GM18867 (cell line): ENCODE results near the gene TRIM29.

Experiments
- ATAC-seq: cut with Tn5 transposase; IDR thresholded peaks from one replicate; pipeline ENCODE4 v1.9.1; 2021; ENCODE audit warnings: mild to moderate bottlenecking, moderate library complexity; ENCODE audit not compliant: unreplicated experiment

Gene TRIM29

GRCh38 chr11:120065876-120066275 is 72.0 kb downstream of the TRIM29 start:
- ATAC-seq, result no peak

DNA sequence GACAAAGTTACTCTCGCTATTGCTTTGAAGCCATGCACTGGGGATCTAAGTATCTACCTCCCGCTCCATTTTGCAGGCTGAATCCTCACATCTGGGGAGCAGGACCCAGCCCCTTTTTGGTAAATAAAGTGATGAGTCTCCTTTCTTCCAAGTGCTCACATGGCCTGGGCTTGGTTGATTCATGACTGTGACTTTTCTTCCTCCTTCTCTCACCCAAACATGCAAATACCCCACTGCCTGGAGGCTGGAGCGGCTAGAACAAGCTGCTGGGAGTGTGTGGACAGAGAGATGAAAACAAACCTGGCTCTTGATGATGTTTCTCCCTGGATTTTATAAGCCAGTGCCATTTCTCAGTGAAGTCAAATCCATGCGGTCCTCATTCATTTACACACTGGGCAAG is 72.7 kb downstream of the TRIM29 start:
- no peak for ATAC-seq

GRCh38 chr11:120064341-120064740 is 73.6 kb downstream of the TRIM29 start:
- ATAC-seq, result no peak

GRCh38 chr11:120063686-120064340 is 74.1 kb downstream of the TRIM29 start:
- no peak for ATAC-seq

DNA sequence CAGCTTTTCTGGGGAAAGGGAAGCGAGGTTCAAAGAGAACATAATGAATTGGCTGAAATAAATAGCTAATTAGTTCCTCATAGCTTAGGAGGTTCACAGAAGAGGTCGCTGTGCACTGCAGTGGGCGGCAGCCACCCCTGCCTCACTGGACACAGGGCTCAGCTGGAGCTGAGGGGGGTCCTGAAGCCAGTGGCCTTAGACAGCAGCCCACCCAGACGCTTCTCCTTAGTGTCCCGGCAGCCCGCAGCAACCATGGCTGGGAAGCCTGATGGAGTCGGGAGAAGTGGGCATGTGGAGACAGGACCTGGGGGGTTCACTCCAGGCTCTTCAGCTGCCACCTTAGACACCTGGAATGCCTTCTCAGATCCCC is 75.4 kb downstream of the TRIM29 start:
- no peak for ATAC-seq

- ATAC-seq, result no peak
Measured at GRCh38 chr11:120061761-120062560, 76.0 kb downstream of the TRIM29 start.
